ENCODE results near the gene ZNF71.

The ZNF71 gene
- long read RNA-seq, full-length matches to known transcripts = 107 of 110 reads
- long read RNA-seq, partial matches to known transcripts = 0 of 110 reads
- long read RNA-seq, other reads (novel, unspliced or antisense) = 3 of 110 reads

GRCh38 chr19:56594783-56595547 is at the start of gene ZNF71:
Gene ZNF71 (plus strand): TSS chr19:56595302. CDS start chr19:56601559, 6,257 bp downstream.
- peak within 1 kb of the TSS; percentile 55 for H3K27ac ChIP-seq (replicated peaks)
- peak; percentile 82 to 90 for DNase-seq (ENCODE audit: low read depth in 1 of 2, low spot score in 1 of 2)
- 0 out of 2 replicates have a peak, but pooled peaks have one; percentile 32 for TF ChIP-seq POLR2AphosphoS5 (IDR thresholded peaks at IDR 0.05; ENCODE audit: low read depth)
- no peak for TF ChIP-seq CTCF (IDR thresholded peaks at IDR 0.05; ENCODE audit: insufficient read depth, low read length)
- no peak for TF ChIP-seq REST (IDR thresholded peaks at IDR 0.05; ENCODE audit: insufficient replicate concordance, low read depth)
- no peak for TF ChIP-seq GABPA (IDR thresholded peaks at IDR 0.05; ENCODE audit: low read depth)
- TF ChIP-seq SPI1 (IDR thresholded peaks at IDR 0.05; ENCODE audit: borderline replicate concordance, low read depth) = no peak
- H3K4me3 ChIP-seq (replicated peaks; ENCODE audit: insufficient read depth, low read length) = peak within 1 kb of the TSS; percentile 95
- H3K27me3 ChIP-seq (ENCODE audit: insufficient read depth, poor library complexity, severe bottlenecking) = no peaks in the 10 kb centered on the region

GRCh38 chr19:56547535-56547934 is 47.6 kb upstream of the ZNF71 start:
- no peak for TF ChIP-seq CTCF (IDR thresholded peaks at IDR 0.05; ENCODE audit: insufficient read depth, low read length)
- no peak for TF ChIP-seq POLR2AphosphoS5 (IDR thresholded peaks at IDR 0.05; ENCODE audit: low read depth)
- TF ChIP-seq REST (IDR thresholded peaks at IDR 0.05; ENCODE audit: insufficient replicate concordance, low read depth) = no peak
- TF ChIP-seq GABPA (IDR thresholded peaks at IDR 0.05; ENCODE audit: low read depth) = no peak
- no peak for TF ChIP-seq SPI1 (IDR thresholded peaks at IDR 0.05; ENCODE audit: borderline replicate concordance, low read depth)
- no peak overlapping the region for H3K27ac ChIP-seq (replicated peaks)
- H3K27me3 ChIP-seq (ENCODE audit: insufficient read depth, poor library complexity, severe bottlenecking) = no peaks in the 10 kb centered on the region
- no peak for DNase-seq (ENCODE audit: low read depth in 1 of 2, low spot score in 1 of 2)
- no peak overlapping the region for H3K4me3 ChIP-seq (replicated peaks; ENCODE audit: insufficient read depth, low read length)

GRCh38 chr19:56554272-56554869 is 40.7 kb upstream of the ZNF71 start:
- no peak overlapping the region for H3K4me3 ChIP-seq (replicated peaks; ENCODE audit: insufficient read depth, low read length)
- no peak overlapping the region for H3K27ac ChIP-seq (replicated peaks)
- DNase-seq (ENCODE audit: low read depth in 1 of 2, low spot score in 1 of 2) = no peak
- no peak for TF ChIP-seq CTCF (IDR thresholded peaks at IDR 0.05; ENCODE audit: insufficient read depth, low read length)
- no peak for TF ChIP-seq SPI1 (IDR thresholded peaks at IDR 0.05; ENCODE audit: borderline replicate concordance, low read depth)
- no peak for TF ChIP-seq POLR2AphosphoS5 (IDR thresholded peaks at IDR 0.05; ENCODE audit: low read depth)
- H3K27me3 ChIP-seq (ENCODE audit: insufficient read depth, poor library complexity, severe bottlenecking) = no peaks in the 10 kb centered on the region
